ENCODE data around the gene RGPD3.
"Not testable (repeated sequence)": the region's sequence is repeated elsewhere in the genome, so short reads cannot be mapped to it uniquely, and the experiment has no call there.

The RGPD3 gene

DNA sequence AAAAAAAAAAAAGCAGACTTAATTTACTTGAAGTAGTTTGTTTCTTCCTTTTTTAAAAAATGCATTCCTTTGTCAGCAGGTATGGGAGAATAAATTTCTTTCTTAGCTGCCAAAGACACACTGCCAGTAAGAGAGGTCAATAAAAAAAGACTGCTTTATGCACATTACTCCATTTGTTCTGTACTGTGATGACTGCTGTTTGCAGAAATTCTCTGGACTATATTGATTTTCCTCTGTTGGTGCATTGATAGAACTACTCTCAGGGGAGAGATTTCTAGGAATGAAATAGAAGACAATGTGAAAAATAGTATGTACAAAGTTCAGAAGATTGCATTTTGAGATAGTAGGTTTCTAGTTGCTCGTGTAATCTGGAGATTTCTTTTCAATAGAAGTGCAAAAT lies 11.3 kb upstream of the RGPD3 start:
- not testable (repeated sequence) for DNase-seq

DNA sequence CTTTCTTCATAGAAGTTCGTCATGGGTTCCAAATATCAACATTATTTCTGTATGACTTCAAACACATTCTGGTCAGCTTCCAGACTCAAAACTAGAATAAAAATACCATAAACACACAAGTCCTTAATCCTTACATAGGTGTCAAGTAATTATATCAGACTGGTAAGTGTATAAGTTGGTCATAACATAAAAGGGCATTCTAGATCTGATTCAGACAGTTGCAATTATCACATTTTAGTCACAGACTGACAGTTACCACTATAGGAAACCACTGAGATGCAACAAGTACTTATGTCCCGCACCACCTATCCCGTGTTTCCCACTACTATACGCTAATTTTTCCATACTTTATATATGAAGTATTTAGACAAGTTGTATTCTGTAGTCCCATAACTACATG lies 9.4 kb upstream of the RGPD3 start:
- DNase-seq = not testable (repeated sequence)

DNA sequence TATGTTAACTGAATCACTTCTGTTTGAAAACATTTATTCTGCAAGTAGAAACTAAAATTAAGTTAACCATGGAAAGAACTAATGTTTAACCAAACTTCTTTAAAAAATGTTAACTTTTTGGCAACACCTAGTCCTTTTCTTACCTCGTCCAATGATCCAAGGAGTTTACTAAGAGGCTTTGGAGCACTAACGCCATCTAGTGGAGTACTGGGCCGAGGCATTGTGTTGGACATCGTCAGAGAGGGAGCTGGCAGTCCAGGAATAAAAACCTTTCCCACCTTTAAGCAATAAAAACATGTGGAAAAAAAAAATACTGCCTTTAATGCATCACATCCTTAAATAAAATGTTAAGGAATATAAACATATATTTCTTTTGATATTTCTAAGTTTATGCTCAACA lies 2.4 kb upstream of the RGPD3 start:
- DNase-seq = not testable (repeated sequence)

DNA sequence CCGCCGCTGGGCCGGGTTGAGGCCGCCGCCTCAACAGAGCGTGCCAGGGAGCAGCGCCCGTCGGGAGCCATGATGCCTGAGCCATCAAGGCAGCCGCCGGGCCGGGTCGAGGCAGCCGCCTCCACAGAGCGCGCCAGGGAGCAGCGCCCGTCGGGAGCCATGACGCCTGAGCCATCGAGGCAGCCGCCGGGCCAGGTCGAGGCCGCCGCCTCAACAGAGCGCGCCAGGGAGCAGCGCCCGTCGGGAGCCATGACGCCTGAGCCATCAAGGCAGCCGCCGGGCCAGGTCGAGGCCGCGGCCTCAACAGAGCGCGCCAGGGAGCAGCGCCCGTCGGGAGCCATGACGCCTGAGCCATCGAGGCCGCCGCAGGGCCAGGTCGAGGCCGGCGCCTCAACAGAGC lies 697 bp downstream of the RGPD3 start:
- not testable (repeated sequence) for DNase-seq

DNA sequence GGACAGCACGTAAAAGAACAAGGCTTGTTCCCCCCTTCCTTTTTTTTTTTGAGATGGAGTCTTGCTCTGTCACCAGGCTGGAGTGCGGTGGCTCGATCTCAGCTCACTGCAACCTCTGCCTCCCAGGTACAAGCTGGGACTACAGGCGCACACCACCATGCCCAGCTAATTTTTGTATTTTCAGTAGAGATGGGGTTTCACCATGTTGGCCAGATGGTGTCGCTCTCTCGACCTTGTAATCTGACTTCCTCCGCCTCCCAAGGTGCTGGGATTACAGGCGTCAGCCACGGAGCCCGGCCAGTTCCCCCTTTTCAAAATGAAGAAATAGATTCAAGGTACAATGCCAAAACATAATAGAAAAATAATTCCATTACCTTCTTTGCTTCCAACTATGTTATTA lies 6.3 kb downstream of the RGPD3 start:
- DNase-seq = not testable (repeated sequence)

DNA sequence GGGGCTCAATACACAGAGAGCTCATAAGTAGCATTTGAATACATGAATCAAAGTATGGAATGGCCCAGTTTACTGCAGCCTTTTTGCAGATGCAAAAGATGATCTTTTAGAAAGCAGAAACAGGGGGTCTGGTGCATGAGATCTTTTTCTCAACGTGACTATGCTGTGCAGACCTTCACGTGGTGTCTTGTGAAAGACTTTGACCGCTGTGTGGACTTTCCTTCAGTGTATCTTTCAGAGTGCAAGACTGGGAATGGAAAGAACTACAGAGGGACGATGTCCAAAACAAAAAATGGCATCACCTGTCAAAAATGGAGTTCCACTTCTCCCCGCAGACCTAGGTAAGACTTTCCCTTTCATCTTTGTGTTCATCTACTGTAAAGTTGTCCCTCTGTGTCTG lies 77.5 kb downstream of the RGPD3 start:
- DNase-seq = not testable (repeated sequence)

DNA sequence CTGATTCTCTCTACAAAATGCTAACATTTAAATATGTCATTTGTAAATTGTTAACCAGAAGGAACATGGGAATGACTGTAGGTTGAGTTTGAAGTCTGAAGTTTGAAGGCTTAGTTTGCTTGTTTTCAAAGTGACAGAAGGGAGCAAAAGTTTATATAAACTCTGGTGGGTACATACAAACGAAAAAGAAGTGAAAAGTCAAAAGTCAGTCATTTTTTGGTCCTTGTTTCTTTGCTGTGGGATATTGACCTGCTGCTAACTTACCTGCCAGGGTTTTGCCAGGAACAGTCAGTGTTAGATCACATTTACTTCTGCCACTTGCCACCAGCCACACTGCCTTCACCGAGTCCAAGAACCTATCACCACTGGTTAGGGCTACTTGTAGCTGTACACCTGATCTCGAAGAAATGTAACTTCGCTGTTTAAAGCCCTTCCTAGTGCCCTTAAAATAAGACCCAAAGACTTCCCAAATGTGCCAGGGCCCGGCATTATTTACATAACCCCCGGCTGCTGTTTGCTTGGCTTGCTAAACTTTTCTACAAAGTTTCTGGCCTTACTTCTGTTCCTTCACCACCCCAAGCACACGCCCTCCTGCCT lies 79.3 kb downstream of the RGPD3 start:
- not testable (repeated sequence) for DNase-seq

DNA sequence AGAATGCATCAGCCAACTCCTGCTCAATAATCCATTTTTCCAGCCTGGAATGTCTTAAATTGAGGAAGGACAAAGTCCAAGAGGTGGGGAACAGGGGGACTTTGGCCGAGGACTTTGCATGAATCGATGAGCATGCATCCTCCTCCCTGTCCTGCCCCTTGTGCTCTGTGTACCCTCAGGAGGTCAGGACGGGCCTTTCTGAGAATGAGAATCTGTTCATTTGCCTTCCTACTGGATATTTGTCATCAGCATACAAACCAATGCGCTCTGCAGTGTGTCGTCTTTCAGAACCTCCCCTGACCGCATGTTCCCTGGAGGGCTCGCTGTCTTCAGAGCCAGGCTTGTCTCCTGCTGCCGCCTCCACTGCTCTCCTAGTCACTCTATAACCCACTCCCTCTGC lies 83.7 kb downstream of the RGPD3 start:
- not testable (repeated sequence) for DNase-seq

DNA sequence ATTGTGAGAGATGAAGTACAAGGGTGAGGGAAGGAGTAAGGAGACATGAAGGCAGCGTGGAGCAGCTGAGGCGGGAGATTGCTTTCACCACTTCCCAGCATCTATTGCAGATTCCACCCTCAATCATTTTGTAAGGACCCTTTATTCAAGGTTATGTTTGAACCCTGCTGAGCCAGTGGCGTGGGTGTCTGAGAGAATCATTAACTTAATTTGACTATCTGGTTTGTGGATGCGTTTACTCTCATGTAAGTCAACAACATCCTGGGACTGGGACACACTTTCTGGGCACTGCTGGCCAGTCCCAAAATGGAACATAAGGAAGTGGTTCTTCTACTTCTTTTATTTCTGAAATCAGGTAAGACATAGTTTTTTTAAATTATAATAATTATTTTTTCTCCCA lies 86.3 kb downstream of the RGPD3 start:
- DNase-seq = not testable (repeated sequence)

DNA sequence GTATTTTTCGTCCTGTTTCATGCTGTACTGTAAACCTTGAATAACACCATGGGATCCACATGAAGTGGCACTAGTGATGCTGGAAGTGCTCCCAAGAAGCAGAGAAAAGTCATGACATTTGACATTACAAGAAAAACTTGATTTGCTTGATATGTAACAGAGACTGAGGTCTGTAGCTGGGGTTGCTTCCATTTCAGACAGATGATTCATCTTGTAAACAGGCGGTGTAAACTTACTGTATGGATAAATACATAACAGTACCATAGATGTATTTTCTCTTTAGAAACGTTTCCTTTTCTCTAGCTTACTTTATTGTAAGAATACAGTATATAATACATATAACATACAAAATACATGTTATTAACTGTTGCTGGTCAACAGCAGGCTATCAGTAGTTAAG lies 88.6 kb downstream of the RGPD3 start:
- DNase-seq = not testable (repeated sequence)

DNA sequence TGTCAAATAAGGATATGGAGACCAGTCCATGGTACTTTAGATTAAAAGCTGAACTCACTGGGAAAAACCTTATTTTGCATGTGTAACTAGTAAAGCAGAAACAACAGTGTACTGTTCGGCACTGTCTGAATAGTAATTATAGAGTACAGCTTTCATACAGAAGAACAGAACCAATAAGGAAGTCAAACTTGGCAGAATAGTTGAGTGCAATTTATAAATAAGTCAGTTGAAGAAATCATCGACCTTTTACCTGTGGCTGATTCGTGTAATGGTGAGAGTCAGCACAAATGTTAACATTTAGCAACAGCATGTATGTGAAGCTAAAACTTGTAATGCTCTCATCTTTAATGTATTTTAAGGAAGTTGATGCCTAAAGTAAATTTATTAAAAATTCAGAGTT lies 99.0 kb downstream of the RGPD3 start:
- not testable (repeated sequence) for DNase-seq

DNA sequence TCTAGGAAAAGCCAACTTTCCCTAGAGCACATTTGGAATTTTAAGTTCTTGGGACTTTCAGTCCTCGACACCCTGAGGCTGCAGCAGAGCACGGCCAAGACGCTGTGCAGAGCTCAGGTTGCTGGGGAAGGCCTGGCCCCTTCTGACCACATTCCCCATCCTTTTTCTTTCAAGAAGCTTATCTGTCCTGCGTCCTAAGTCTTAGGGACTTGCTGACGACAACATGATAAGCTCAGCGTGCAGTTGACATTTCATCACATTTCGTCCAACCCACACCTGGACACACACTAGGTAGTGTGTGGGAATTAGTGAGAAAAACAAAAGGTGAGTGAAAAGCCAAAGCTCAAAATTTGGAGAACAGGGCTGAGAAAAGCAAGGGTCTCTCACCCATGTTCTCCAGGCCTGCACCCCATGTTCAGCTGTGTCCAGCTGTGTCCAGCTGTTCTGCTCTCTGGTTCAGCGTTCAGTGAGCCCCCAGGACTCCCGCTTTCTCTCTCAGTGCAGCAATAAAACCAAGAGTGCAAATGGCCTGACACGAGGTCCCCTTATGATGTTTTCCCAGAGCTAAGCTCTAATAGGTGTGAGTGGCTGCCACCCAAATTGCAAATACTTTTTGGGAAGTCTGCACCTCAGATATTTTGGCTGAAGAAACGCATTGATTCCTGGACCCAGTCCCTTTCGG lies 101.9 kb downstream of the RGPD3 start:
- DNase-seq = no peak

DNA sequence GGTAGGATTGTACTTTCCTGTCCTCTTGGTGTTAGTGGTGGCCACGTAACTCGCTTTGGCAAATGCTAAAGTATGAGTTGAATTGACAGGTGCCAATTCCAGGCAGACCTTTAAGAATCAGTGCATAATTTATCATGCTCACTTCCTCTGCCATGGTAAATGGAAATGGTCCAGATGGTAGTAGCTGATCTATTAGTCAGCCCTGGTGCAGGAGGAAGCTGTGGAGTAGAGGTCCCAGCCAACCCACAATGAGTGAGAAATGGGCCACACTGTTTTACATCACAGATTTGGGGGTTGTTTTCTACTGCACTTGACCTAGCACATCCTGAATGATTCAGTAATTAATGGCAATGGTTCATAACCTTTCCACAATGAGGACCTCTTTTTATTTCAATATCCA lies 104.4 kb downstream of the RGPD3 start:
- DNase-seq = no peak

DNA sequence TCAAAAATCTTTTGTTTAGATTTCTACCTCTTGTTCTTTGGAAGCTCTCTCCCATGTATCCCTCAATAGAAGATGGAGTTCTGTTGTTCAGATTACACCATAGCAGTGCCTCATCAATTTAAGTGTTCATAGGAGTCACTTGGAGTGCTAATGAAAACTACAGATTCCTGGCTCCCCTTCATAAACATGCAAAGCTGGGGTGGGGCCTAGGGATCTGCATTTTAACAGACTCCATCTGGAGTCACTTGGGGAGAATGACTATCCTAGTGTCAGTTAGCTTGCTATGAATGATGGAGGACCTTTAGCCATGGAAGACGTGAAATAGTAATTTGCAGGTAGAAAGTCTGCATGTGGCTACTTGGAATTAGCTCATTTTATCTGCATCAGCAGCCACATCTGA lies 105.4 kb downstream of the RGPD3 start:
- no peak for DNase-seq

DNA sequence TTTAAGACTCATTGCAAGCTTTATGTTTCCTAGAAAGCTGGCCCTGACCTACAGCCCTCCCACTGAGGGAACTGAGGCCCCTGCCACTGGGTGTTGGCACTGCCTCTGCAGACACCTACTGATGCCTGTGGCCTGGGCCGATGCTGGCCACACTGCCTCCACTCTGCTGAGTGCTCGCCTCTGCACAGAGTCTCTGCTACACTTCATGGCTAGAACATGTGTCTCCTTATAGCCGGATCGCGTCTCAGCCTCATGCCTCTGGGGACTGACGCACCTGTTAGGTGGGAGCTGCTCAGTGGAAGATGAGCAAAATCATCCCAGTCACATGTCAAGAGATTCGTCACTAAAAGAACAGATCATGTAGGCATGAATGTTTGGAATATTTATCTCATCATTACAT lies 108.7 kb downstream of the RGPD3 start:
- no peak for DNase-seq

DNA sequence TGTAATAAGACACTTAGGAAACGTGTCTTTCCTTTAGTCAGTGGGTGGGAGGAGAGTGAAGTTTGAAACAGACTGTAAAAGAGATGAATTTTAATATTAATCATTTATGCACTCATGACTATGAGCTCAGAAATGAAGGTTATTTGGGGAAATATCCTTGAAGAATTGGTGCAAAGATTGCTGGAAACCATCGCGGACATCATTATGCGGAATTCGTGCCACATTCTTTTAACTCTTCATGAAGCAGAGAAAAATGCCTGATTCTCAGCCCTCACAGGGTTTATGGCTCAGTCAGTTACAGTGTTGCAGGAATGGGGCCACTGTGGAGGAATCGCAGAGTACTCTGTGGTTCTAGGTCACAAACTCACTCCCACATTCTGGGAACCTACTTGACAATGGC lies 109.7 kb downstream of the RGPD3 start:
- no peak for DNase-seq

DNA sequence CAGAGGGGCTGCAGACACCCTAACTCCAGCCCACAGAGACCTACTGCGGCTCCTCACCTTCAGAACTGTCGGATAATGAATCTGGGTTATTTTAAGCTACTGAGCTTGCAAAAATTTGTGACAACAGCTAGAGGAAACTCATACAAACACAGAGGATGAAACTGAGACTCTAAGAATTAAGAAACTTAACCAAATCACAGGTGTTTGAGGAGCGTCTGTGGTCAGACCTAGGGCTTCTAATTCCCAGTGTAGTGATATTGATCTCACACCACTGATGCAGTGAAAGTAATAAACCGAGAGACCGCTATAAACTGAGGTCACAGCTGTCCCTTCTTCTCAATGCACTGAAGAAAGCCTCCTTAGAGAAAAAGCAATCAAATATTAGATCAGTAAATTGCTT lies 110.1 kb downstream of the RGPD3 start:
- DNase-seq = no peak

DNA sequence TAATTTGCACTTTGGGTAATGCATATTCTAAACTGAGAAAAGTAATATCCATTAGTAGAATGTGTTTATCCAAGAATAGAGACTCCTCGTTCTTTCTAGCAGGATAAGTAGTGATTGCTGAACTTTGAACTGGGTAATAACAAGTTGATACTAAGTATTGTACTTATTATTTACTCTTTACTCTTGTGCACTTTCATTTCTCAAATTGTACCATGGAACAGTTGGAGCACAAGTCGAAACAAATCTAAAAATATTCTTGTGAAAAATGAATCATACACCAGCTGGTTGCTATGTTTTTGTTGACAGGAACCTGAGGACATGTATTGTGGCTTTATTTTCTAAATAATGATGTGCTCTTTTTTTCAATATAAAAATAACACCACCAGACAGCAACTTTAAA lies 111.9 kb downstream of the RGPD3 start:
- DNase-seq = no peak

DNA sequence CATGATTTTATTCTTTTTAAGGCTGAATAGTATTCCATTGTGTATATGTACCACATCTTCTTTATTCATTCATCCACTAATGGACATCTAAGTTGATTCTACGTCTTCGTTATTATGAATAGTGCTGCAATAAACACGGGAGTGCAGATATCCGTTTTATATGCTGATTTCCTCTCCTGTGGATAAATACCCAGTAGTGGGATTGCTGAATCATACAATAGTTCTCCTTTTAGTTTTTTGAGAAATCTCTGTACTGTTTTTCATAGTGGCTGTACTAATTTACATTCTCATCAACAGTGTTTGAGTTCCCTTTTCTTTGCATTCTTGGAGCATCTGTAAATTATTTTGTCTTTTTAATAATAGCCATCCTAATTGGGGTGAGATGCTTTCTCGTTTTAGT lies 114.5 kb downstream of the RGPD3 start:
- DNase-seq = no peak

DNA sequence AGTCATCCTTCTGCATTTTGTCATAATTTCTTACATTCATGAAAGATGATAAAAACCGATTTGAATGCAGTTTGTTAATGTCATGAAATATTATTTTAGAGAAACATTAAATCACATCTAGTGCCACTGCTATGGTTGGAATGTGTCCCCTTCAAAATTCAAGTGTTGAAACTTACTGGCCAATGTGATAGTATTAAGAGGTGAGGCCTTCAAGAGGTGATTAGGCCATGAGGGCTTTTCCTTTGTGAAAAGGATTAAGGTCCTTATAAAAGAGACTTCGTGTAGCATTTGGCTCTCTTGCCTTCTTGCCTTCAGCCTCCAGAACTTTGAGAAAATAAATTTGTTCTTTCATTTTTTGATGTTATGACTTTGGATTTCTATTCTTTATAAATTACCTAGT lies 117.2 kb downstream of the RGPD3 start:
- no peak for DNase-seq

DNA sequence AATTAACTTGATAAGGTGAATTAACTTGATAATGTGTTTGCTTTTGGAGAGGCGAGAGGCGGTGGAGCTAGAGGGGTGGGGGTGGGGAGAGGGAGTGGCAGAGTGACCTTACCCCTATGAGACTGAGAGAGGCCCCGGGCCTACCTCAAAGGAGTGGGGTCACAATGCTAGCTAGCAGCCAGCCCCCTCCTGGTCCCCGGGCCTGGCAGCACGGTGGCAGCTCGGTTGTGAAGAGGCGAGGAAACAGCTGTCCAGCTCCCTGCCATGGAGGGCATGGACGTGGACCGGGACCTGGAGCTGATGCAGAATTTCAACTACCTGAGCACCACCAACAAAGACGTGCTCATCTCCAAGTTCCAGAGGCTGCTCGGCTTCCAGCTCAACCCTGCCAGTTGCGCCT lies 123.9 kb downstream of the RGPD3 start:
- no peak for DNase-seq

DNA sequence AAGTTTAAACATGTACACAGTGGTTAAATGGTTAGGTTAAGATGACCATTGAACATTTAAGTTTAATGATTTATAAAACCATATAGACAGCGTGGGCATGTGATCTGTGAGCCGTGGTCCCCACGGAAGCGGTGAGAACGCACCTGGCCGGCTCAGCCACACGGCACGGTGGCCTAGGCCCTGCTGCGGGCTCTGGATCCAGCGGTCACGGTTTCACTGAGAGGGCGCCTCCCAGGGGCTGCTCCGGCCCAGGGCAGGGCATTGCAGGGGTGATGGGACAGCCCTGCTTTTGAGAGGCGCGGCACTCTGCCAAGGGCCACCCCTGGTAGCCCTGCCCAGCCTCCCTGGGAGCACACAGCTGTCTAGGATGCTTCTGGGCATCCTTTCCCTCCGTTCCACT lies 124.9 kb downstream of the RGPD3 start:
- no peak for DNase-seq

DNA sequence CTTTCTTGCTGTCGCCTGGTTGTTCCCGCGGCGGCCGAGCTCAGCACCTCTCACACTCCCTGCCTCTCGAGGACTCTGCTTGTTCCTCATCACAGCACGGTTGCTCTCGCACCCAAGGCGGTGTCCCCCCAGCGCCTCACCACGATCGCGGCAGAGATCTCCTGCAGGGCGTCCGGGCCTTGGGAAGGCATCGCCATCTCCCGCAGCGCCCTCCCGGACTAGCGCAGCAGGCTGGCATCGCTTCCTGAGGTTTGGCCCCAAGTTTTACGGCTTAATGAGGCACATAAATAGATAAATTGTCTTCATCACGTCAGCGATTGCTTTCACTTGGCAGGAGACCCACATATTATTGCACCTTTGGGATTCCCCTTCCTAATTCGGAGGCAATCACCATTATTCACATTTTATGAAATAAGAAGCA lies 125.4 kb downstream of the RGPD3 start:
- no peak for DNase-seq

DNA sequence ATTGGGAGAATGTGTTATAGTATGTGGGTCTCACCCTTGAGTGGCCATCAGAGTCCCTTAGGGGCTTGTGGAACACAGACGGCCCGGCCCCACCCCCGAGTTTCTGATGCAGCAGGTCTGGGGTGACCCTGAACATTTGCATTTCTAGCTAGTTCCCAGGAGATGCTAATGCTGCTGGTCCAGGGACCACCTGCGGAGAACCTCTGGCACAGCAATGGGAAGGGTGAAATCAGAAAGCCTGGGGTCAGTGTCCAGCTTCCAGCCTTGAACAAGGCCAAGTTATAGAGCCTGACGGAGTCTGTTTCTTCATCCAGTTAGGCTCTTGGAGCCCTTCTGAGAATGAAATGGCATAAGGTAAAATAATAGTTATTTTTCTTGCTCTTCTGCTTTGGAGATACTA lies 126.5 kb downstream of the RGPD3 start:
- DNase-seq = no peak

Measured in activated gamma-delta T cell (primary cell).